H54 (cell line): ENCODE data around the gene PSTPIP1.

ENCODE experiments used
- DNase-seq: peaks from one replicate; pipeline ENCODE4 v3.0.0; 2011; ENCODE audit warnings: low spot score, mixed read lengths; ENCODE audit not compliant: insufficient read length
- FAIRE-seq: peaks from 3 replicates; lab custom pipeline; 2011; peaks lifted over from hg19 to GRCh38; lab: Jason Lieb, UNC
- POLR2A ChIP-seq: IDR thresholded peaks from 2 replicates; pipeline ENCODE4 v1.6.1; 2011; ENCODE audit warnings: low read depth, mild to moderate bottlenecking, low read length

The PSTPIP1 gene

DNA sequence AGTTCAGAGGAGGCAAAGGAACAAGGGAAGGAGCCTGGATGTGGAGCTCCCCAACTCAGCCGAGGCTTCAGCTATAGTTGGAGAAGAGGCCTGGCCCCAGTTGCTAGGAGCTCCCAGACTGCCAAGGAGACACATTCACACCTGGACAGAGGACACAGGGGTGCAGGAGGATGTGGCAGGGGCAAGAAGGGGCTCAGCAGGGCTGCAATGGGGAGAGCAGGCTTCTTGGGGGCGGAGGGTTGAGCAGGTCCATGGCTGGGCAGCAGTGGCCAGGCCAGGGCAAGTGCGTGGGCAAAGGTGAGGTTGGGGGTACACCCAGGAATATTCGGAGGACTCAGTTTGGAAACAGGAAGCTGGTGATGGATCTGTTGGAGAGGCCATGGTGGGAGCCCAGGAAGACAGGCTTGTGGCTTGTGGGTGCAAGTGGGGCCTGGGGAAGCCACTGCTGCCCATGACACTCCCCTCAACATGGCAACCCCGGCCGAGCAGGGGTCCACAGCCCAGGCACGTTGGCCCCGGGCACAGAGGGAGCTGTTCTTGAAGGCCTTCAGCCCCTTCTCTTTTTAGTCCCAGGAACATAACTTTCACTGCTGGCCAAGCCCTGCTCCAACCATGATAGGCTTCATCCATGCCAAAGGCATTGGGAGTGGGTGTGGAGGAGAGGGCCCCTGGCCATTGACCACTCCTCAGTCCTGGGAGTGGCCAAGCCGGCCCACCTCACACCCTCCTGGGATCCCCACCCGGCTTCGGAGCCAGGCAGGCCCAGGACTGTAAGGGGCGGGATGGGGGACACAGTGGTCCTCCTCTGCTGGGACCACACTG, 42.7 kb downstream of the PSTPIP1 start:
- FAIRE-seq (no peak), DNase-seq (no peak)
- TF ChIP-seq POLR2A = no peak

DNA sequence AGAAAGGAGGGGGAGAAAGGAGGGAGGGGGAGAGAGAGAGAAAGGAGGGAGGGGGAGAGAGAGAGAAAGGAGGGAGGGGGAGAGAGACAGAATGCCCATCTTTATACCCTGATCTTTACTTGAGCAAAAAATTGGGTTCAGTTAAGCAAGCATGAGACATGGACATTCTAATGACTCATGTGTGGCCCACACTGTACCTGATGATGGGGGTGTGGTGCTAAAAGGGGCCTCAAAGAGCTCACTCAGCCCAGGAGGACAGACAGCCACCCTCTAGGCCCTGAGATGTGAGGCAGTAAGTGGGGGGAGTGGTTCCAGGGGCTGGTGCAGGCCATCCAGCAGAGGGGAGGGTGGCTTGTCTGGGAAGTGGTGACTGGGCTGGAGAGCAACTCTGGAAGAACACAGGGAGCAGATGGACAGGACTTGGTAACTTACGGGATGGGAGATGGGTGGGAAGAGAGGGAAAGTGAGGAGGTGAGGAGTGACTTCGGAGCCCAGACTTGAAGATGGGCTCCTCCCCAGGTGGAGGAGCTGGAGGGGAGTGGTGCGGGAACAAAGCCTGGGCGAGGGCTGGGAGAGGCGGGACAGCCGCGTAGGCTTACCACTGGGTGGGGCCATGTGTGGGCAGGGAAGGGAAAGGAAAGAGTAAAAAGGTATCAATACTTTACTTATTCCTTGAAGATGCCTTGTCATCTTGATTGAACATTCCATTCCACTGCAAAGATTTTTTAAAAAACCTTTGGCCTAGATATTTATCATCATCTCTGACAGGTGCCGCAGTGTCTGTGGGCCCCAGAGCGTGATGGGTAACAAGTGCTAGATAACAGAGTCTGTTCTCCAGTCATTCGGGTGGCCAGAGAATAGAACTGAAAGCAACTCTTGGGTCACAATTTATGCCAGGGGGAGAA, 43.6 kb downstream of the PSTPIP1 start:
- DNase-seq (no peak), FAIRE-seq (no peak)
- TF ChIP-seq POLR2A = no peak

DNA sequence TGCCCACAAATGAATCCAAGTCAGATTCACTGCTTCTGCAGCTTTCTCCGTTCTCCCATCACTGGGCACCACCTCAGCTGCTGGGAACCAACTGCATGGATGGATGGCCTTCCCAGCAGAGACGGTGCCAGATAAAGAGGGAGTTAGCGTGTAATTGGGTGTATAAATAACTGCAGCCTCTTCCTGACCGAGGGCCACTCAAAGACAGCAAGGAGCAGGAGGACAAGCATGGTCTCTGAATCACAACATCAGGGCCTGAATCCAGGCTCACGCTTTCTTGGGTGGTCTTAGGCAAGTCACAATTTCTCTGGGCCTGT, 44.2 kb downstream of the PSTPIP1 start:
- DNase-seq (no peak), FAIRE-seq (no peak)
- TF ChIP-seq POLR2A = no peak

DNA sequence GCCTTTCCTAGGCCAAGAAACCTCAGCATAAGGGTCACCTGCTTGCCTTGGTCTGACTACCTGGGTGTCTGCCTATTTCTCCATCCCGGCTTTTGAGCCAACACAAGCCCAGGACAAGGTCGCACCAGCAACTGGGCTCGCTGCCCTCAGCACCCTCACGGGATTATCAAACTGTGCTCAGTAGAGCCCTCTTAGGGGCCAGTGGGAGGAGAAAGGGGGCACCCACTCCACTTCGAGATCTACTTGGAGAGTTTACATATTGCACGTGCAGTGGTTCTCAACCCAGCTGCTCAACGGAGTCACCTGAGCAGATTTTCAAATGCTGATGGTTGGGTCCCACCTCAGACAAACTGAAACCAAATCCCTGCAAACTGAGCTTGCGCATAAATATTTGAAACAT, 44.9 kb downstream of the PSTPIP1 start:
- no peak for TF ChIP-seq POLR2A
- DNase-seq = no peak
- FAIRE-seq = no peak

DNA sequence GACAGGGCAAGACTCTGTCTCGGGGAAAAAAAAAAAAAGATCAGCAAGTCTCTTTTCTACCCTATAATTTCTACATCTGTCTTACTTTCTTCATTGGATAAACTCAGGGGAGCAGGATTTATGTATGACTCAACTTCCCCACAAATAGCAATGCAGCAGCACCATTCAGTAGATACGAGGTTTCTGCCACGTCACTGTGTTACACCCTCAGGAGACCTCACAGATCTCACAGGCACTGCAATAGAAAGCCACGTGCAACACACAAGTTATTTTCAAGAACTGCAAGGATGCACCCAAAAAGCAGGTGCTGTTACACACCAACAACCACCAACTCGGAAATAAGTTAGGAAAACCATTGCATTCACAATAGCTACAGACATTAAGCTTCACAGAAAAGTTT, 45.7 kb downstream of the PSTPIP1 start:
- no peak for DNase-seq
- TF ChIP-seq POLR2A = no peak
- FAIRE-seq = no peak

DNA sequence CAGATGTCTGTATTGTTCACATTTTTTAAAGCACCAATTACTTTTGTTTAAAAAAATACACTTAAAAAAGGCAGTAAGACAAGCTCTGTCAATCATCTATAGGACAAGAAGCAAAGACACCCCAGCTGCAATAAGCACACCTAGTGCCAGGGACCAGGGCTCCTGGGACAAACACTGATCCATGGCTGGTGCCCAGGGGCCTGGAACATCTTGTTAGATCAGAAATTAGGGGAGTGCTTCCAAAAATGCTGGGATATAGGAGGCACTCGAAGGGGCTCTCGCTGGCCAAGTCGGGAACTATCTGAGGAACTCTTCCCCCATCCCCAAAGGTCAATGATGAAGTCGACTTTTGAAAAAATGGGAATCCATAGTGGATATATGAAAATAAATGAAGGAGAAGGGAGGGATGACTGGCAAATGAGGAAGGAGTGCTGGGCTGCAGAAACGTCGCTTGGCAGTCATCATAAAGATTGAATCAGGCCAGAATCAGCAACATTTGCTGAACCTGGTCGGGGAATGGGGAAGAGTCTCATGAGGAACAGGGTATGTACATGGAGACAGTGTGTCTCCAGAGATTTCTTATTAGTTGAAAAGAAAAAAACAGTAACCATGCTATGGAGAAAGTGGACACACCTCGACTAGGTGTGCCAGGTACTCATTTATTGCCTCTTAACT, 47.5 kb downstream of the PSTPIP1 start:
- no peak for TF ChIP-seq POLR2A
- DNase-seq = no peak
- no peak for FAIRE-seq

DNA sequence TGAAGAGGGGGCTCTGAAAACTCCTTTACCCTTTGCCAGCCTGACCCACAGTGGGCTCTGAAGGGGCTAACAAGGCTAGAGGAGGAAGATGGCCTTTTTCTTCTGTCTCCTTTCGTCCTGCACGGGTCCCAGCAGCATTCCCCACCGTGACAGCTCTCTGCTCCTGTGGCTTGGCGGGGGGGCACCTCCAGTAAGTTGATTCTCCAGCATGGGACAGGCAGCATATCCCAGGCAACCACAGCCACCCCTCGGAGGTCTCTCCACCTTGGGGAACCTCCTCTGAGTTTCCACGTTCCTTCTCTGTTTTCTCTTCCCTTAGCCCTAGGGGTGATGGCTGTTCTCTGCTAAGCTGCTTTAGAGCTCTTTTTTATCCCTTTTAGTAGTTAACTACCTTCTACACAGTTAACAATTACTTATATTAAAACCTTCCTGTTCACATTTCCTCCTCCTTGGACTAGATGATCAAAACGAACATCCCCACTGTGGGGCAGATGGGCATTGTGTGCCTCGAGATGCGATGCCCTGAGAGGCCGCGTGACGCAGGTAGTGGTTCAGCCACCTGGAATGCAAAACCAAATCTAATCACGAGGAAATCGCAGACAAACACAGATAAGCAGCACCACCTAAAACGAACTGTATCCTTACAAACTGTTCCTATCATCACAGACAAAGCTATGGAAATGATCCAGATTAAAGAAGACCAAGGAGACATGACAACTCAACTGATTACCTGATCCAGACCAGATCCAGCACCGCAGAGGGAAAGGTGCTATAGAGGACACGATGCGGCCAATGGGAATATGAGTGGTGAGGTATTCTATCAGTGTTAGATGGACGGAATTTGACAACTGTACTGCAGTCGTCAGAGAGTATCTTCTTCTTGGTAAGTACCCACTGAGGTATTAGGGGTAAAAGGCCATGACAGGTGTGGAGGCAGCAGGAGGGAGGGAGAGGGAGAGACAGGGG, 48.3 kb downstream of the PSTPIP1 start:
- DNase-seq = no peak
- TF ChIP-seq POLR2A = no peak
- FAIRE-seq = no peak

DNA sequence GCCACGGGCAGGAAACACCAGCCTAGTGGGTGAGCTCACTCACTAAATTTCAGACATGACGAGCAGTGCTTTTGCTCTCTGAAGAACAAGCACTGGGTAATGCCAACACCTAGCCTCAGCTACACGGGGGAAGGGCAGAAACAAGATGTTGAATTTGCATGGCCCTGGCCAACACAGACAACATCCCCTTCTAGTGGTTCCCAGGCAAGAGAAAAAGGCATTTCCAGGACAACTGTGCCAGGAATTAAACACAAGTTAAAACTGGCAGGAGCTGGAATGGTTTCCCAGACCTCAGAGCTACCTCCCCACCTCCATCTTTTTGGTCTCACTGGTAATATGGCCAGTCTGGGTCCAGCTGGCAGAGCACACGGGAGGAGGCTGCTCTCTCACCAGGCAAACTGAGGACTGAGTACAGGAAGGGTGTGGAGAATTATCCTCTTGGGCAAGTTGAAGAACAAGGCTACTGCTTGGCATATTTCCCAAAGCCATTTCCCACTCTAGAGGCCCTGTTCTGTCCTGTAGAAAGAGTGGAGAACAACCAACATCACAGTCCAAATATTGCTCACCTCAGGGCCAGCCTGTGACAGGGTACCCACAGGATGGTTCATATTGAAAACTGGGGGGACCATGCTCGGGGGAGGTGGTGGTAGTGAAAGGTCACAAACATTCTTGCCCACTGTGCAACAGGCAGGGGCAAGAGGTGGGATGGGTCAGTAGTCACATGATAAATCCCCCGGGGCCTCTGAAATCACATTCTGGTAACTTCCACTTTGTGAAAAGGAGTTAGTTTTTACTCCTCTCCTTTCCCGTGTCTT, 49.5 kb downstream of the PSTPIP1 start:
- no peak for FAIRE-seq
- no peak for DNase-seq
- TF ChIP-seq POLR2A = no peak

DNA sequence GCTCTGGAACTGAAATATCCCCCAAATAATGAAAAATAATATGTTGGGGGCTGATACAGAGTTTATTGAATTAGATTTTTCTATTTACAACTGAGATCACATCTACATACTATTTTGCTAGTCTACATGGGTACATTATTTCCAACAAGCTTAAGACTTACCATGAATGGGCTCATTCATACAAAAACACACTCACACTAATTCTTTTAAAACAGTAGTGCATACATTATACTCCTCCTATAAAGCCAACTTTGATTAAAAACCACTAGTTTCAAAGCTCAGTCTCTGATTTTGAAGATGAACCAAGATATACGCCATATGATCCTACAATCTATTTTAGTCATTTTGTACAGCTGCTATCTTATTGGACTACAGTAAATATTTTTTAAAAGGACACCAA, 51.1 kb downstream of the PSTPIP1 start:
- no peak for FAIRE-seq

DNA sequence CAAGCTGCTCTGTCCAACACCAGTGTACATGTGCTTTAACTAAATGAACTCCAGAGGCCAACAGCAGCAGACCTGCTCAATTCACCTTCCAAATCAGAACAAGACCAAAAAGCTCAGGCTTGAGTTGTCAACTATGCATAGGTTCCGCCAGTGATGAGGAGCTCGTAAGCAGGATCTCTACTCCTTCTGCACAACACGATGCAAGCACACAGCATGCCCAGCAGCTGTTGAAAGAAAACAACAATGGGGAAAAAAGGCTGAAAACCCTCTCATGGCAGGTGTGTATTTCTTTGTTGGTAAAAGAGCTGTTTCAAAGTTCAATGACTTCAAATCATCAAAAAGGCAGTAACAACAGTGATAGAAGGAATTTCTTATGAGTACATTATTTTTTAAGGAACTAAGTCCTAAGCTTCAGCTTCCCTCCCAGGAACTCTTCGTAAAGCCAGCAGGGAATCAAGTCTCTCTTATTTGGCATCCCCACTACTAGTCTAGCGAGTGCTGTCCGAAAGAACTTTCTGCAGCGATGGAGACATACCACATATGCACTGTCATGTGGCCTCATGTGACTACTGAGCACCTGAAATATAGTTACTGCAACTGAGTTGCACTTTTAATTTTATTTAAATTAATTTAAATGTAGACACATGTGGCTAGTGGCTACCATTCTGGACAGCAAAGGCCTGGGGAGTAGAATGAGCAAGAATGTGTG, 51.9 kb downstream of the PSTPIP1 start:
- no peak for FAIRE-seq
- no peak for DNase-seq
- TF ChIP-seq POLR2A = no peak

More for the DNA sequence above, 51.1 kb downstream of the PSTPIP1 start:
- no peak for DNase-seq
- no peak for TF ChIP-seq POLR2A

DNA sequence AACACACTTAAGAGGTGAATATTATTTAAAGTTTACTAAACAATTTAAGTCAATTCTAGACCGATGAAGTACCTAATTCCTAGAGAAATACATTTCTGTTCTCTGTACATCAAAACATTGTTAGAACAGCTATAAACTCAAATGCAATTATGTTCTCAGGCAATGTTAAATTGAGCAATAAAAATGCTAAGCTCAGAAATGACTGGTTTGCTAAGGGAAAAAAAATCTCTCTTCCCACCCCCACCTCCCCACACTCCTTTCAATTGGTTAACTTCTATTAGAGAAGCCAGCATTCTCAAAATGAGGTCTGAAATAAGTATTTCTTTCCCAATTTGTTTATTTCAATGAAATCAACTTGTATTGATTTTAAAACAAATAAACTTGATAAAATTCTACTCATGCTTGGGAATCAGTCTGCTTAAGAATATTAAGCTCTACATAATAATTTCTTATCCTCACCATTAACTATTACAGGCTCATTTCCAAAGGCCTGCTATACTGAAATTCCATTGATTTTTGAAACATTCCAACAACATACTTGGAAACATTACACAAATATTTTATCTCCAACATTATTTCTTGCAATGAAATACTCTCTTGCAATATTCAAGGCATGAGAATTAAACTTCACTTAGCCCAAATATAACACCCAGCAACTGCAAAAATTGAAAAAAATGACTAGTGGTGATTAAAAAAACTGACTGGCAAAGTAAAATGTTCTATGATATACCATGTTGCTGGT, 53.4 kb downstream of the PSTPIP1 start:
- TF ChIP-seq POLR2A = no peak
- no peak for FAIRE-seq
- no peak for DNase-seq
